Stimulated activated CD4-positive, alpha-beta T cell treated with anti-CD3 and anti-CD28 coated beads, TNF-alpha, amount 100 ng/mL, for 48 hours (primary cell): ENCODE measurements around the gene BMP6.

Source experiments
- DNase-seq, 3 donors: peaks; one replicate each; pipeline ENCODE4 v3.0.0-alpha.2; 2020; ENCODE audit warnings: low read depth in 3 of 3

Gene BMP6

GRCh38 chr6:7725849-7726415 lies at the start of gene BMP6:
BMP6 (plus strand) TSS chr6:7726099; CDS start chr6:7726956, 857 bp downstream.
- peak in 2 of 3 donors; percentile 20 to 43 for DNase-seq

DNA sequence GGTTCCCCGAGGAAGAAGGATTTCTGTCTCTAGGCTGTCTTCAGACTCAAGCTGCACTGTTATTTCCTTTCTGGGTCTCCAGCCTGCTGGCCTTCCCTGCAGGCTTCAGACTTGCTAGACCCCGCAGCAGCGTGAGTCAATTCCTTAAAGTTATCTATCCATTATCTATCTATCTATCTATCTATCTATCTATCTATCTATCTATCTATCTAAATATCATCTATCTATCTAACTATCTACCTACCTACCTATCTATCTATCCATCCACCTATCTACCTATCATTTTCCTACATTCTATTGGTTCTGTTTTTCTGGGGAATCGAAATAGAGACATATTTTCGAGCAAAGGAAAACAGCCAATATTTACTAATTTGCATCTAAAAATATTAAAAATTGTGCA lies 48.7 kb upstream of the BMP6 start:
- DNase-seq = no peak

DNA sequence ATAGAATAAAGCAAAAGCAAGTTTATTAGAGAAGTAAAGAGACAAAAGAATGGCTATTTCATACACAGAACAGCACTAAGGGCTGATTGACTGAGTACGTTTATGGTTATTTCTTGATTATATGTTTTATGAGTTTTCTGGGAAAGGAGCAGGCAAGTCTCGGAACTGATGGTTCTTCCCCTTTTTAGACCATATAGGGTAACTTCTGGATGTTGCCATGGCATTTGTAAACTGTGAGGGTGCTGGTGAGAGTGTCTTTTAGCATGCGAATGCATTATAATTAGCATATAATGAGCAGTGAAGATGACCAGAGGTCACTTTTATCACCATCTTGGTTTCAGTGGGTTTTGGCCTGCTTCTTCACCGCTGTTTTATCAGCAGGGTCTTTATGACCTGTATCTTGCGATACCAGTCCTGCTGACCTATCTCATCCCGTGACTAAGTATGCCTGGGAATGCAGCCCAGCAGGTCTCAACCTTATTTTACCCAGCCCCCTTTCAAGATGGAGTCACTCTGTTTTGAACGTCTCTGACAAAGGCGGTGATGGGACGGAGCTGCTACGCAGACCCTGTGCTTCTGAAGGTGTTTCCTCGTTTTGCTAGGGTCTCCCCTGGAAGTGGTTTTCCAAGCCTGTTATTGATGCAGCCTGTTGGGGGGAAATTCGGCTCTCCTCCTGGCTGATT lies 45.4 kb upstream of the BMP6 start:
- no peak for DNase-seq

DNA sequence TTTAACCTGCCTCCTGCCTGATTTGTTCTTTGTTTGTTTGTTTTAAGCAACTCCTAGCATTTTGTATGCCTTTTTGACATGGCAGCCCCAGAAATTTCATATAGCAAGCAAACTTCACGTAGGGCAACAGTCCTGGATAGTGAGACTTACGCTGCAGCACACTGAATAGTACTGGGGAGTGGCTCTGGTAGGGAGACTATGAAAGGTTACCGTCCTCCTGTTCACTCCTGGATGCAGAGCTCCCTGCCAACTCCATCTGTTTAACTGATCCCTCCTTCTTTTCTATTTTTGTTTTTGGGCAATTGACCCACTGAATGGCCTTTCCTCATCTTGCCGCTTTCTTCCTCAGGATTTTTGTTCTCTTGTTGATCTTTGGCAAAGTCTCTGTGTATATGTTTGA lies 44.5 kb upstream of the BMP6 start:
- no peak for DNase-seq

DNA sequence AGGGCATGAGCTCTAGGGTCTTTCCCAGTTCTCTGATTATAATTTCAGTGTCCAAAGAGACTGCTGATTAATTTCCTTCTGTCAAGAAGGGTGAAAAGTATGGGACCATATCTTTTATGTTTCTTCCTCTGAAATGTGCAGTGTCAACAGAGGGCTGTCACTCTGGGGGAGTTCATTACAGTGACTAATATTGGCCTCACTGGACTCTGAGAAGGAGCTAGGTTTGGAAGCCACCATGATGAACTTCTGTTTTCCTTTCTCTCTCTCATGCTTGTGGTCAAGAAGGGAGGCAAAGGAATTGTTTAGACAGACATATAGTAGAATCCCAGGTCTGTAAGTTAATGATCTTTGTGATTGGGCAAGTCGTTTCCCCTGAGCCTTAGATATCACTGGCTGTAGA lies 41.8 kb upstream of the BMP6 start:
- DNase-seq = no peak

GRCh38 chr6:7684843-7685242 lies 41.1 kb upstream of the BMP6 start:
- no peak for DNase-seq

GRCh38 chr6:7685276-7685675 lies 40.6 kb upstream of the BMP6 start:
- DNase-seq = no peak

DNA sequence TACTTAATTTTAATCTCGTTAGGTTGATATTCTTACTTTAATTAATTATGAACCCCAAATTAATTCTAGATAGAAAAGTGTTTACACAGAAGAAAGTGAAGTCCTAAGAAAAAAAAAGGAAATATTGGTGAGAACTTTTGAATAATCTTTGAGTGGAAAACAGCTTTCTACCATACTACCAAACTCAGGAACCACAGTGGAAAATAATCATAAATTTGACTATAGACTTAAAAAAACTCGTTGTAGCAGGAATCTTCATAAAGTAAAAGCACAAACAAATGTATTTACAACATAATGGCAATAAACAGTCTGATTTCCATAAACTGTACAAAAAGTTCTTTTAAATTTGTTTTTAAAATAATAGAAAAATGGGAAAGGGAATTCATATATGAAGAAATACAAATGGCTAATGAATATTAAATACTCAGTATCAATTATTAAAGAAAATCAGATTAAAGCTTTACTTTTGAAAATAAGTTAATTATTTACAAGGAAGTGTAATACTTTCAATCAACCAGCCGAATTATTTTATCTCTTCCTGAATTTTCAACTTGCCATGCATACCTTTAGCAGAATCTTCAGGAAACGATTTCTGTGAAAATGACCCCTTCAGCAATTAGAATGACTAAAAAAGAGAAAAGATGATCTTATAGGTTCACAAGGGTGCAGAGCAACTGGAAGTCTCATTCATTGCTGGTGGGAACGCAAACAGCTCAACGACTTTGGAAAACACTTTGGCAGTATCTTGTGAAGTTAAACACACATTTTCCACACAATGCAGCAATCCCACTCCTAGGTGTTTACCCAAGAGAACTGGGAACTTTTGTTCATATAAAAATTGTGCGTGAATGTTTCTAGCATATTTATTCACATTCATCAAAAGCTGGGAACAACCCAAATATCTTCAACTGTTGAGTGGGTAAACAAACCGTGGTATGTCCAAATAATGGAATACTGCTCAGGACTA lies 38.5 kb upstream of the BMP6 start:
- DNase-seq = no peak

DNA sequence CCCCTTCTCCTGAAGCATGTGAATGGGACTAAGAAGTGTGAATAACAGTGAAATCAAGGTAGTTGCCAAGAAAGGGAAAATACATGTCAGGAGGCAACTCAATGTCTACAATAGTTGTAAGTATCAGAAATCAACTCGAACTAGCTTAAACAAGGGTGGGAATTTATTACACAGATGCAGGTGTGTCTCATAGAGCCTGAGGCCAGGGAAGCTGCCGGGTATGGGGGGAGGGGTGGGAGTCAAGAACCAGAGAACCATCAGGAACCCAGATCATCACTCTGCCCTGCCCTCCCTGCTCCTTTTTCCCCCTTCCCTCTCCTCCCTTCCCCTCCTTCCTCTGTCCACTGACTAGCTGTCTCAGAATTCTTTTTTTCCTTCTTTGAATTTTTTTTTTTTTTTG lies 34.9 kb upstream of the BMP6 start:
- no peak for DNase-seq

GRCh38 chr6:7691675-7692452 lies 34.0 kb upstream of the BMP6 start:
- DNase-seq = no peak

DNA sequence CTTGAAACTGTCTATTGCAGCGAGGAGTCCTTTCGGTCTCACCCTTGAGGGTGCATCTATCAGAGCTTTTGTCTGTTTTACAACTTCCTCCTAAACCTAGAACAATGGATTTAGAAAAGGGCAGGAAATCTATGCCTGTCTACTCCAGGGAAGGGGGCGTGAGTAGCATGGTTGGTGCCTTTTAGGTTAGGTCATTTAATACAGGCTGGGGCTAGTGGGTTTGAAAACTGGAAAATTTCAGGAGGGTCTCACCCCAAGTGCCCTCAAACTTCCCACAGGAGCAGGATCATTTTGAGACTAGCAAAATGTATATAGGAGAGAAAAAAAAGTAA lies 33.5 kb upstream of the BMP6 start:
- DNase-seq = no peak

- DNase-seq = no peak
These were observed 32.1 kb upstream of the BMP6 start for GRCh38 chr6:7693827-7694226.

DNA sequence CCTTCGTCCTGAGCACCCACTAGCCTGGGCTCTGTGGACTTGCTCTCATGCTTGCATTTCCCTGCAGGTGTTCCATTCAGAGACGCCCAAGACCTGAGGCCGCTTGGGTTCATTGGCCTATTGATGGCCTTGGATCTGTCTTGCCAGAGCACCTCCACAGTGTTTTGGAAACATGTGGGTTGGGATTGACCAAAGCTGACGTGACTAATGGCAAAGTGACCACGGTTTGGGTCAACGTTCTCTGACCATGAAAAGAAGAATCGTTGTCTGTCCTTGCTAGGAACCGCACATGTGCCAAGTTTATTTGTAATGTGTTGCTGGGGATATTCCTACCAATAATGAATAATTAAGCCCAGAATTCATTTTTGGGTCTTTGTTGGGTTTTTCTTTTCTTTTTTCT lies 29.8 kb upstream of the BMP6 start:
- DNase-seq = no peak

DNA sequence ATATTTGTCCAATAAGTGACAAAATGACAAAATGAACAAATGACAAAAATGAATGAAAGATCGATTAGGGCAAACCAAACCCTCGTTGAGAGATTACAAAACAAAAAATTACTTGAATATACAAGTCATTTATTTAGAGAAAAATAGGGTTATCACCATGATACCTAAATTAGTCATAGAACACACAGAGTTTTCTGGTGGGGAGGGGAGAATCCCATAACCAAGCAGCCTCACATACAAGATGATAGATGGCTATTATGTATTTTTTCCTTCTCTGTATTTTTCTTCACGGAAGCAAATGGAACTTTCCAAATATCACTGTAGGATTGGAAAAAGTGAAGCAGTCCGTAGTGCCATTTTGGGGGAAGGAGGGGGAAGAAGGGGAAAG lies 28.5 kb upstream of the BMP6 start:
- no peak for DNase-seq

DNA sequence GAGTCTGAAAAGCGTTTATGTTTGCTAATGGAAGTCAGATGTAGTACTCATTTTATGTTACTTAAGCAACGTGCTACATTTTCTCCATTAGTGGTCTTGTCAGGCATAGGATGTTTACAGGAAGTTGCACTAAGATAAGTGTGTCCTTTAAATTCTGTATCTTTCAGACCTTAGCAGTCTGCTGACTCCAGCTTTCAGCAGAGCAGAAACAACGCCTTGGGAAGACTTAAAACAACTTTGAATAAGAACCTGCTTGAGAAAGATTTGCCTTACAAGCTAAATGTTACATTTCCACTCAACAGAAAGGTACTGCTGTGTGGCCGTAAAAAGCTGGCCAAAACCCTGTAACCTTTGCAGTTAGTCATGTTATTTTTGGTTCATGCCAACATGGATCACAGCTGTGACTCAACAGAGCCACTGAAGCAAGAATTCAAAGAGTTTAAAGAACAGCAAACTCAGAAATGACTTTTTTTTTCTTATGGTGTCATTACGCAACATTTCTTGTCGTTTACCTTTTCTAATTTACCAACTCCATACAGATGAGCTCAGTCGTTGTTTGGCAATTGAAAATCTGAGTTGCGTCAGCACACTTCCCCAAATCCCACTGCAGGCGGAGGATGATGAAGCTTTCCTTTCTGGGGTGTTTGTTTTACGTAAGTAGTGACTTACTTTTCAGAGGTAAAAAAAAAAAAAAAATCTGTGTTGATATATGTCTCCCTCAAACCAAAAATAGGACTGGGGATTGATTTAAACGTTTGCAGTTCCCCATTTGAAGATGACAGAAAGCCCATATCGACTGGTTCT lies 27.9 kb upstream of the BMP6 start:
- no peak for DNase-seq

DNA sequence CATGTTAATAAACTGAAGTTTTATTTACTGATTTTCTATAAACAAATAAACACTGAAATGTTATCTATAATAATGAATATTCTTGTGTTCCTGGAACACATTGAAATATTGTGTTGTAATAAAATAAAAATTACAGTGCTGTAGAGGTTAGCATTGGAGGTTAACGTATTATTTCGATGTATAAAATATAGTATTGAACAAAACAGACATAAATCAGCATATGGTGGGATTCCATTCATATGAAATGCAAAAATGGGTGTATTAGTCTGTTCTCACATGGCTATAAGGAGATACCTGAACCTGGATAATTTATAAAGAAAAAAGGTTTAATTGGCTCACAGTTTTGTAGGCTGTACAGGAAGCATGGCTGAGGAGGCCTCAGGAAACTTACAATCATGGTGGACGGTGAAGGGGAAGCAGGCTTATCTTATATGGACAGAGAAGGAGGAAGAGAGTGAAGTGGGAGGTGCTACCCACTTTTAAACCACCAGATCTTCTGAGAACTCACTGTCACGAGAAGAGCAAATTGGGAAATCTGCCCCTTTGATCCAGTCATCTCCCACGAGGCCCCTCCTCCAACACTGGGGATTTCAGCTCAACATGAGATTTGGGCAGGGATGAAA lies 24.6 kb upstream of the BMP6 start:
- DNase-seq = no peak

DNA sequence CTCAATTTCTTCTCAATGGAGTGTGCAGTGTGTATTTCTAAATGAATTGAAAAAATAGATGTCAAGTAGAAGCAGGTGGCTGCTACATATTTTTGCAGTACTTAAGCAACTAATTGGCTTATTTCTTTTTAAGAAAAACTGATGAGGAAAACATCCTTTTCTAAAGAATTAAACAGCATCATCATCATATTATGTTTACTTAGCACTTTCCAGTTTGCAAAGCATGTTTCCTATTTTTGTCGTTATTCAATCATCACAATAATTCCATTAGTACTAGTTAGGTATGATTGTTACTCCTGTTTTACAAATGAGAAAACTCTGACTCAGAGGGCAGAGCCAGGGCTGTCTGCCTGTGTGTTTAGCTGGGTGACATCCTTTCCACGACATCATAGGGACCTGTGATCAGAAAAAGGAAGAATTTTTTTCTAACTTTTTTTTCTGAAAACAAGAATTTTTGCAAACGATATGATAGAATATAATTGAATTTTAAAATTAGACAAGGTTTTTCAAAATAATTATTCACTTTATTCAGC lies 22.7 kb upstream of the BMP6 start:
- DNase-seq = no peak

DNA sequence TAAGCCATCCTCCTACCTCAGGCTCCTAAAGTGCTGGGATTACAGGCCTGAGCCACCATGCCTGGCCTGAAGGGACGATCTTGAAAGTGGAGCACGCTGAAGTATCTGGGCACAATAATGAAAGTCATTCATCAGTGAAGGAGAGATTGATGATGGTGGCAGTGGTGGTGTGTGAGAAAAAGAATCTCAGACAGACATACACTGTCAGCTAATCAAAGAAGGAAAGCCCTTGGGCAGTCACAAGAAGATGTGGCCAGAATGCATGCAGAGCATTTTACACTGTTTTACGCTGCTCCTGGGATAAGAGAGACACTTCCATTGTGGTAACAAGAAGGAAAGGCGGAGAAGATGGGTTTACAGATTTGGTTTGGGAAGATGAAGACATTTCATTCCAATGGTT lies 20.4 kb upstream of the BMP6 start:
- DNase-seq = no peak

DNA sequence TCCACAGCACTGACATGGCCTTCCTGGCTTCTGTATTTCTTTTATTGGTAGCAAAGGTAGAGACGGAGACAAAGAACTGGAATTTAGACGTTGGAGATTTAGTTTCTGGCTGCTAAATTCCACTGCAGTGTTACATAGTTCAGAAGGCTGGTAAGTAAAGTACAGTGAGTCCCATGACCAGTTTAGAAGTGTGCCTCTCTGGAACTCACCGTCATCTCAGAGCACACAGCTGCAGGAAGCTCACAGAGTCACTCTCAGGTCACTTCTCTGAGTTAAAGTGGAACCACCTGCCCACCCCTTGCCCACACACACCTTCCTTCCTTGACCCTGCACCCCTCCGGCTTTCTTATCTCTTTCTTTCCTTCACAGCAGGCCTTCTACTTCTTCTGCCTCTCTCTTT lies 19.6 kb upstream of the BMP6 start:
- DNase-seq = no peak

DNA sequence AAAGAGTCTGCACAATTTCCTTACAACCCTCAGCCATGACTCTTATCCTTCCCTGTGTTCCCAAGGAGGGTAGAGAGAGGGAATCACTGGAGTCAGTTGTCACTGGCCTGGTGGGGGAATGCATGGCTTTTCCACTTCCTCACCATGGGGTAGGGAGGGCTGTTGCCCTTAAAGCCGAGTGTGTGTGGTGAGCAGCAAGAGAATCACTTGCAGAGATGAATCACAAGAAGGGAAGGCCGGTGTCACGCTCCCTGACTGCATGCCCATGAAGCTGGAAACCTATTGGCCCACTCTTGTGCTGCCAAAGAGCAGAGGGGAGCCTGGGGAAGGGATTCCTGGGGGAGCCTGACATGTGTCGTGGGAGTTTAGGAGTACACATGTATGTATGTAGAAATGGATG lies 18.1 kb upstream of the BMP6 start:
- no peak for DNase-seq
